SW480 (cell line): ENCODE results near the gene TTLL4.
"Not testable (repeated sequence)": the region's sequence is repeated elsewhere in the genome, so short reads cannot be mapped to it uniquely, and the experiment has no call there.

ENCODE experiments used
- DNase-seq: peaks from one replicate; pipeline ENCODE4 v3.0.0-alpha.2; 2016; ENCODE audit warnings: low spot score

TTLL4 gene

DNA sequence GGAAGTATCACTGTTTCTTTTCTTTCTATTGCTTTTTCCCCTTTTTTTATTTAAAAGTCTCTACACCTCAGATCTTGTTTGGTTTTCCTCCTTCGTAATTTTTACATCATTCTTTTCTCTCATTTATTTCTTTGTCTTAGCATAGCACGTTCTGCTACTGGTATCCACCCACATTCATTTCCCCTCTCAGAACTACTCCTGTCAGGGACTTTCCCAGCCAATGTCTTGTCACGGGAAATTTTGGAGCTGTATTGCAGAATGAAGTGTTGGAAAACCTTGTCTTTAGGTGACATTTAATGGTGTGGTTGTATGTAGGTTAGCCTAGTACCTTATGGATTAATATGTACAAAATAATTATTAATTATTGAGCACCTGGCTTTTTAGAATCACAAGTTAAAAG is 34.0 kb downstream of the TTLL4 start:
- DNase-seq = no peak

- no peak for DNase-seq
These were observed 34.5 kb downstream of the TTLL4 start for GRCh38 chr2:218745160-218745558.

GRCh38 chr2:218745559-218746469 is 35.2 kb downstream of the TTLL4 start:
- no peak for DNase-seq

GRCh38 chr2:218746470-218746795 is 35.8 kb downstream of the TTLL4 start:
- no peak for DNase-seq

GRCh38 chr2:218746960-218747359 is 36.3 kb downstream of the TTLL4 start:
- no peak for DNase-seq

DNA sequence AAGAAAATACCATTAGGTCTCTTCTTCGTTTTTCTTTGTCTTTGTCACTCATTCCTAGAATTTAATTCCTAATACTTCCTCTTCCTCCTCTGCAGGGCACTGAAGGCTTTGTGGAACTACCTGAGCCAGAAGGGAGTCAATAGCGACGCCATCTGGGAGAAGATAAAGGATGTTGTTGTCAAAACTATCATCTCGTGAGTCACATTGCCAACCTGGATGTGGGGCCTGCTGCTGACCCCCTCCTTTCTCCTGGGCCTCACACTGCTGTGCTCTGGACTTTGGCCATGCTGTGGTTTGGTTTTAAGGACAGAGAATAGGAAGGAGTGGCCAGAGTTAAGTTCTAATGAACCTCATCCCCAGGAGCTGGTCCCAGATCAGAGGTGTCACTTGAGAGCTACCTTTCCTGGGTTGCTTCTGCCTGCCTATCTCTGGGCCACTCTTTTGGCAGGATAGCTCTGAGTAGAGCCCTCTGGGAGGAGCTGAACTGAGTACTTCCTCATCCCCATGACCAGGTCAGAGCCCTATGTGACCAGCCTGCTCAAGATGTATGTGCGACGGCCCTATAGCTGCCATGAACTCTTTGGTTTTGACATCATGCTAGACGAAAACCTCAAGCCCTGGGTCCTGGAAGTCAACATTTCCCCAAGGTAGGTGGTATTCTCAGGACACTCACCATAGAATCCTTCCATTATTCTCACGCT is 38.3 kb downstream of the TTLL4 start:
- DNase-seq = peak; percentile 33

- DNase-seq = no peak
These were observed 43.6 kb downstream of the TTLL4 start for GRCh38 chr2:218754201-218754600.

- no peak for DNase-seq
These were observed 44.1 kb downstream of the TTLL4 start for GRCh38 chr2:218754781-218755180.

- DNase-seq = no peak
These were observed 44.5 kb downstream of the TTLL4 start for GRCh38 chr2:218755198-218755566.

DNA sequence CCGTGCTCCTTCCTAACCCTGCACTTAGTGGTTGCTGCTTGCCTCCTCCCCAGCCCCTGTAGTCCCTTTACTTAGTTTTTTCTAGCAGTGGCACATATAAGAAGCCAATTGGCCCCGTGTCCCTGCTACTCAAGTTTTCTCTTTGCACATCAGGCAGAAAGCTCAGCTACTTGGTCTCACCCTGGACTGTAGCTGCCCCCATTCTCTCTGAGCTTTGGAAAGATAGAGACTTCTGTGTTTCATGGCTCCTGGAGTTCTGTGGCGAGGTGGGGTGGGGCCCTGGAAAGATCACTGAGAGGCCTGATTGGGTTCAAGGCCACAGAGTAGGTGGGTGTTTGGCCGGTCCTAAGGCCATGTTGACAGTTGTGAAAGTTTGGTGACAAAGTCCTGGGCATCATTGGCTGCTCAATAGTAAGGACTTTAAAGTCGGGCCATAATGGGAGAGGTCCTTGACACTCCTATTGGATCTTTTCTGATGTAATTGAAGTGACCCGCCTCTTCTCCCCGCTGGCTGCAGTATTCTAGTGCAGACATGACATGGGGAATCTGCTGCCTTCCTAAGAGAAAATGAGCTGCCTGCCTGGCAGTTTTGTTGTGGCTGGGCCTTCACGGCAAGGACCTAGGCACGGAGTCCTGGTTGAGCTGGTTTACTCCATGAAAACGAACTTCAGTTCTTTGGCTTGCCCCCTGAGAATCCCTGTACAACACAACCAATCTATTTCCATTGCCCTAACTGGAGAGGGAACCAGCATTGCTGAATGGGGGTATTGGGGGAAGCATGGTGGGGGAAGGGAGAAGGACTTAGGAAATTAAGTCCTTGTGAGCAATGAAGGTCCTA is 45.2 kb downstream of the TTLL4 start:
- DNase-seq = no peak

DNA sequence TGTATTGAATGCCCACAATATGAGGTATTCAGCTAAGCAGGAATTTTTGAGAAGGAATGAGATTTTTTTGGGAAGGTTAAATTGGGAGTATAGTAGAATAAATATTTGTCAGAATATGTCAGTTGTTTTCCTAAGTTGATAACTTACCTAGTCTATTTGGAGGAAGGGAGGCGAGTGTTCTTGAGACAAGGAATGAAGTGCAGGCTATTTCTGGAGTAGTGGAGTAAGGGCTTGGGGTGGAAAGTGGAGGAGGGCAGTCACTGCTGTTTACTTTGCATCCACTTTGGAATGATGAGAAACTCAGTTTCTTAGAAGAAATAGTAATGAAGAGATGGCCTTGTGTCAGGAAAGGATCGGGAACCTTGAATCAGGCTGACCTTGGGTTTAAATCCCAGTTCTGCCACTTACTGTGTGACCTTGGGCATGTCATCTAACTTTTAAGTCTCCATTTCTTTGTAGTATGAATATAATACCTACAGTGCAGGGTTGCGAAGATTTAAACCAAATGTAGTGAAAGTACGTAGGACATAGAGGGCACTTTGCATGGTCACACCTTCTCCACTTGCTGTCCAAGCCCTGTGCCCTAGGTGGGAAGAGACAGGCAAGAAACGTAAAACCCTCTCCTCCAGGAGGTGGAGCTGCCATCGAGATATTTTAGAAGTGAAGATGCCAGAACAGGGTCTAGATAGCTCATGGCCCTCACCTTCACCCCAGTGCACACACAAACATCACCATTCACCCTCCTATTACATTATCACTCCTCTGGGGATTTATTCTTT is 46.2 kb downstream of the TTLL4 start:
- no peak for DNase-seq

GRCh38 chr2:218761795-218762194 is 51.2 kb downstream of the TTLL4 start:
- DNase-seq = no peak

GRCh38 chr2:218772759-218773158 is 62.1 kb downstream of the TTLL4 start:
- not testable (repeated sequence) for DNase-seq

GRCh38 chr2:218773881-218774280 is 63.2 kb downstream of the TTLL4 start:
- DNase-seq = no peak

- DNase-seq = no peak
These were observed 65.9 kb downstream of the TTLL4 start for GRCh38 chr2:218776488-218776887.

GRCh38 chr2:218777276-218777990 is 66.8 kb downstream of the TTLL4 start:
- no peak for DNase-seq

- no peak for DNase-seq
These were observed 69.4 kb downstream of the TTLL4 start for GRCh38 chr2:218780046-218780445.

DNA sequence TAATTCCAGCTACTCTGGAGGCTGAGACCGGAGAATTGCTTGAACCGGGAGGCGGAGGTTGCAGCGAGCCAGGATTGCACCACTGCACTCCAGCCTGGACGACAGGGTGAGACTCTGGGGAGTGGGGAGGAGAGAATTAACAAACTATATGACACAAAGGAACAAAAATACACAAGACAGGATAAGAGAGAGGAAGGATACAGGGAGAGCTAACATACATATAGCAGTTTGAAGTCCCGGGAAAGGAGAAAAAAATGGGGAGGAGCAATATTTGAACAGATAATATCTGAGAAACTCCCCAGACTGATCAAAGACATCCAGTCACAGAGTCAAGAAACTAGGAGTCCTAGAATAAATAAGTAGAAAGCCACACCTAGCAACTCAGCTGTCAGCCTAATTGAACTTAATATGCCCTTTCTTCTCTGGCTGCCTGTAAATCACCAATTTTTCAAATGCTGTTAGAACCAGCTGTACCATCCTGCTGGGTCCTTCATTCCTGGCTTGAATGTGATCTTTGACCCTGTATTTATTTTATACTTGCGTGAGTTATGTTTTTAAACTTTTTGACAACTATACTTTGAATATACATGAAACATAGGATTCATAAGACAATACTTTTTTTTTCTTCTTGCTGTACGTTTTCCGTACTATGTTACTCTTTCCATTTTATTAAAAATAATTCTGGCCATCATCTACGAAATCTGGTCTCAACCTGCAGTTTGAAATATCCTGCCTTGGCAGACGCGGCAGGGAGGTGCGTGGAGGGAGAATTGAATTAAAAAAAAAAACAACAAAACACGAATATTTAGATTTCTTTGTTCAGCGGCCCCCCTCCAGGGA is 70.4 kb downstream of the TTLL4 start:
- peak; percentile 15 for DNase-seq

DNA sequence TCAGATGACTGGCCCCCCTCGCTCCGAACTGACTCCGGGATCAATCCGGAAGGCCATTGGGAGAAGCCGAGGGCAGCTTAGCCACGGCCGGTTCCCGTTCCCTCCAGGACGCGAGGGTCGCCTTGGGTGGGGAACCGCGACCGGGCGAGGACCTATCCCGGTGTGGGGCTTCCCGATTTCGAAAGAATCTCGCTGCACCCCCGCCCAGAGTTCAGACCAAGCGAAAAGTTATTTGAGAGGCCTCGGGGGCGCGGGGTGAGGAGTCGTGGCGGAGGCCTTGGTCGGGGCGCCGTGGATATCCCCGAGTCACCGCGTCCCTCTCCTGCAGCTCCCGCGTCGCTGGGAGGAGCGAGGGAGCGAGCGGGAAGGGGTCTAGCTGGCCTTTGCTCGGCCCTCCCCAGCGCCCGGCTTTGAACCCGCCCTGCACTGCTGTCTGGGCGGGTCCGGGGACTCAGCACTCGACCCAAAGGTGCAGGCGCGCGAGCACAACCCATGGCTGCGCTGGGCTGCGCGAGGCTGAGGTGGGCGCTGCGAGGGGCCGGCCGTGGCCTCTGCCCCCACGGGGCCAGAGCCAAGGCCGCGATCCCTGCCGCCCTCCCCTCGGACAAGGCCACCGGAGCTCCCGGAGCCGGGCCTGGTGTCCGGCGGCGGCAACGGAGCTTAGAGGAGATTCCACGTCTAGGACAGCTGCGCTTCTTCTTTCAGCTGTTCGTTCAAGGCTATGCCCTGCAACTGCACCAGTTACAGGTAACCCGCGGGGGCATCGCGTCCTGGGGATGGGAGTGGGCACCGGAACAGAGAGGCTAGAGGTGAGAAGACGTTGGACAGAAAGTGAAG is 71.3 kb downstream of the TTLL4 start, which contains the start of gene CYP27A1:
Gene CYP27A1, plus strand, starts transcription at position 457 of the 837 bp plus-strand sequence. Its CDS starts 36 bp downstream, at position 493.
- DNase-seq = peak; percentile 15
